GM21529 (cell line): ENCODE measurements around the gene MEST.
"Not testable (repeated sequence)": the region's sequence is repeated elsewhere in the genome, so short reads cannot be mapped to it uniquely, and the experiment has no call there.

Experiments used
- ATAC-seq: cut with Tn5 transposase; IDR thresholded peaks from one replicate; pipeline ENCODE4 v1.9.1; 2021; ENCODE audit not compliant: unreplicated experiment

Gene MEST, protein sequence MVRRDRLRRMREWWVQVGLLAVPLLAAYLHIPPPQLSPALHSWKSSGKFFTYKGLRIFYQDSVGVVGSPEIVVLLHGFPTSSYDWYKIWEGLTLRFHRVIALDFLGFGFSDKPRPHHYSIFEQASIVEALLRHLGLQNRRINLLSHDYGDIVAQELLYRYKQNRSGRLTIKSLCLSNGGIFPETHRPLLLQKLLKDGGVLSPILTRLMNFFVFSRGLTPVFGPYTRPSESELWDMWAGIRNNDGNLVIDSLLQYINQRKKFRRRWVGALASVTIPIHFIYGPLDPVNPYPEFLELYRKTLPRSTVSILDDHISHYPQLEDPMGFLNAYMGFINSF

DNA sequence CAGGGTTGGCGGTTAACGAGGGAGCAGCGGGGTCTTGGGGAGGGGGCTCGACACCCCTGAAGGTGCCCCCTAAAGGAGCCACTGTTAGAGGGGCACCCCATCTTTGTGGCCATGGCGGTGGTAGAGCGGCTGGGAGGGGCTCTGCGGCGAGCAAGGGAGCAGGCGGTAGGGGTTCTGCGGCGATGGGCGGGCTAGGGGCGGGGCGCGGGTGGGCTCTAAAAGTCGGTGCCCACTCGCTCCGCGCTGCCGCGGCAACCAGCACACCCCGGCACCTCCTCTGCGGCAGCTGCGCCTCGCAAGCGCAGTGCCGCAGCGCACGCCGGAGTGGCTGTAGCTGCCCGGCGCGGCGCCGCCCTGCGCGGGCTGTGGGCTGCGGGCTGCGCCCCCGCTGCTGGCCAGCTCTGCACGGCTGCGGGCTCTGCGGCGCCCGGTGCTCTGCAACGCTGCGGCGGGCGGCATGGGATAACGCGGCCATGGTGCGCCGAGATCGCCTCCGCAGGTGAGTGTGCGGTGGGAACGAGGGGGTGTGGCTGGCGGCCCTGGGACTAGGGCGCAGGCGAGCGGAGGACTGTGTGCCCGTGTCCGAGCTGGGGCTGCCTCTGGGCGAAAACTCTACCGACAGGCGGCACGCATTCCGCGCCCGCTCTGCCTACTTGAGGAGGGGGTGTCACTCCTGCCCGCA, at the start of gene MEST:
MEST (plus strand) TSS at position 245 of the 682 bp plus-strand sequence; CDS start at position 474, 229 bp downstream.
- no peak for ATAC-seq

DNA sequence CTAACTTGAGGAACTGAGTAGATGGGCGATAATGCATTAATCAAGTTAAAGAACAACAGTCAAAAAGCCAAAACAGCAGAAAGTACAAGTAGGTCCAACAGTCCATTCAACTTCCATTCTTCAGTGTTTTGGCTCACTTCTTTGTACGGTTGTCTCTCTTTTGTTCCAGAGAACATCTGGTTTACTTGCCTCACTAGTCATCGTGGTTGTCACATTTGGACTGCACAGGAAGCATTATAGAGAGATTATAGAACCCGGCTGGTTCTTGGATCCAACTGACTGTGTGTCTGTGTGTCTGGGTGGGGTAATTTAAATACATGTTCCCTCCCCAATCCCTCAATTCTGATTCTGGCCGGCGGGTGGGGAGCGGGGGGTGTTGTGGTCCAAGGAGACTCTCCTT, 49.3 kb upstream of the MEST start:
- no peak for ATAC-seq

DNA sequence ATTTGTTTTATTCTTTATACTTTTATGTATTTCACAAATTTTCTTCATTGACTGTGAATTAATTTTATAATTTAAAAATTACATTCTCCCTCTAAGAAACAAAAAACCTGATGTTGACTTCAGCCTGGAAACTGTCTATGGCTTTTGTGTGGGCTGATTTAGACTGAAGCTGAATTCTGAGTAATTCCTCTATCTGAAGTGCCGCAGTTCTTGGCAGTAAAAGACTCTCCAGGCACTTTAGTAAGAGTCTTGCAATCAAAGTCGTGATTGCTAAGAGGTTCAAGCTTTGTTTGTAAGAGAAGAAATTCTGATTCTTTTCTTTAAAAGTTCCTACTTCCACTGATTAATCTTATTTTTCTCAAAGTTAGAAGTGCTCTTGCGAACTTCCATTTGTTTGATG, 47.7 kb upstream of the MEST start:
- ATAC-seq: no peak

DNA sequence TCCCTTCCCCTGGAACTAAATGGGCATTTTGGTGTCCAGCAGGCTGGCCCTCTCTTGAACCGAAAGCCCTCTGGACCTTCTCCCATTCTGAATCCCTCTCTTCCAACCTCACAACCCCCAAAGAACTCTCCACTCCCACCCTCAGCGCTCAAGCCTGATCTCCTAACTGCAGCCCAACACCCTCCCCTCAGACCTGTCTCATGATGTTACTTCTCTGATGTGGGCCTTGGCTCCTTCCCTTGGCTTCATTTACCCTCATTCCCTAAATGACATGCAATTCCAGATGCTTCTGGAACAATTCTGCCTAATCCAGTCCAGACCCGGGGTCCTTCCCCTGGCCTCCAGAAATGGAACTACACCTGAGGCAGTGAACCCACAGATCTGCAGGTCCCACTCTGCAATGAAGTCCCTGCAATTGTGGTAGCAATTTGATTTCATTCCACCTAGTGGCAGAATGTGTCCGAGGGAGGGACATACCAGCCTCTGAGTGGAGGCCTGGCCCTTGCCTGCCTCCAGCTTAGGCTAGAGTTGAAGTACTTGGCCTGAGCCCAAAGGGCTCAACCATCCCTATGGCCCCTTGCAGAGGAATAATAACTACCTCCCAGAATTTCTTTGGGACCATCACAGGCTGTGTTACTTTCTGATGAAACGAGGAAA, 47.0 kb upstream of the MEST start:
- ATAC-seq: no peak

DNA sequence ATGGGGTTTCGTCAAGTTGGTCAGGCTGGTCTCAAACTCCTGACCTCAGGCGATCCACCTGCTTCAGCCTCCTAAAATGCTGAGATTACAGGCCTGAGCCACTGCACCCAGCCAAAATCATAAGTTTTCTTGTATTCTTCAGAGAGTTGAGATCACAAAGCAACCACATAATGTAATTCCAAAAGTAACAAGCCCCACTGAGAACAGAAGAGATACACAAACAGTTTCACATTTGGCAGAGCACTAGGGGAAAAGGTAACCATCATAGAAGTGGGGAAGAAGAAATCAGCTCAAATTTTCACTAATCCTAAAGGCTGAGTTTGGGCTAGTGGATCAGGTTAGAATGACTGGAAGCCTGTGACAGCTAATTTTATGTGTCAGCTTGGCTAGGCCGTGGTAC, 45.6 kb upstream of the MEST start:
- no peak for ATAC-seq

DNA sequence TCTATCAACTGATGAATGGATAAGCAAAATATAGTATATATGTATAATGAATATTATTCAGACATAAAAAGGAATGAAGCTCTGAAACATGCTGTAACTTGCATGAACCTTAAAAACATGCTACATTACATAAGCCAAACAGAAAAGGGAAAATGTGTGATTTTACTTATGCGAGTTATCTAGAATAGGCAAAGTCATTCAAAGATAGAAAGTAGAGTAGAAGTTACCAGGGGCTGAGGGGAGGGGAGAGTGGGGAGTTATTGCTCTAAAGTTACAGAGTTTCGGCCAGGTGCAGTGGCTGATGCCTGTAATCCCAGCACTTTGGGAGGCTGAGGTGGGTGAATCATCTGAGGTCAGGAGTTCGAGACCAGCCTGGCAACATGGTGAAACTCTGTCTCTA, 40.5 kb upstream of the MEST start:
- not testable (repeated sequence) for ATAC-seq

DNA sequence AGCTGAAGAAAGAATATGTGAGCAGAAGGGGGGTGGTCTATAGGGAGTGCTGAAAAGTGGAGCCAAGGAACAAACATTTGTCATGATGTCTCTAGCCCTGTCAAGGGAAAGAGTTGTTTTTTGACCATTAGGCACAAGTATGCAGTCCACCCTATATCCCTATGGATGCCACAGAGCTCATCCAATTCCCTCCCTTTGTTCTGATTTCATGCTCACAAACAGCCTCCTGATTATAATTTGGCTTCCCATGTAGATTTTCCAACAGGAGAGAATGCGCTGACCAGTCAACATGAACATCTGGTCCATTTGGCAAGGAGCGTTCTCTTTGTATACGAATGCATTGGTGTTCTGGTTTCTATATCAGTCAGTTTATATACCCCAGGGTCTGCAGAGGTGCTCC, 38.9 kb upstream of the MEST start:
- ATAC-seq: no peak

DNA sequence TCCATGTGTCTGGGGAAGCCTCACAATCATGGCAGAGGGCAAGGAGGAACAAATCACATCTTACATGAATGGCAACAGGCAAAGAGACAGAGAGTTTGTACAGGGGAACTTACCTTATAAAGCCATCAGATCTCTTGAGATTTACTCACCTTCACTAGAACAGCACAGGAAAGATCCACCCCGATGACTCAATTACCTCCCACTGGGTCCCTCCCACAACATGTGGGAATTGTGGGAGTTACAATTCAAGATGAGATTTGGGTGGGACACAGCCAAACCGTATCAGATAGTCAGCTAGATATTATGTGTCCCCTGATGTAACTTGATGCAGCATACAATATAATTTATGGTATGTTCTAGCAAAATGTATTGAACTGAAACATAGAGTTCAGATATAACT, 36.9 kb upstream of the MEST start:
- no peak for ATAC-seq

DNA sequence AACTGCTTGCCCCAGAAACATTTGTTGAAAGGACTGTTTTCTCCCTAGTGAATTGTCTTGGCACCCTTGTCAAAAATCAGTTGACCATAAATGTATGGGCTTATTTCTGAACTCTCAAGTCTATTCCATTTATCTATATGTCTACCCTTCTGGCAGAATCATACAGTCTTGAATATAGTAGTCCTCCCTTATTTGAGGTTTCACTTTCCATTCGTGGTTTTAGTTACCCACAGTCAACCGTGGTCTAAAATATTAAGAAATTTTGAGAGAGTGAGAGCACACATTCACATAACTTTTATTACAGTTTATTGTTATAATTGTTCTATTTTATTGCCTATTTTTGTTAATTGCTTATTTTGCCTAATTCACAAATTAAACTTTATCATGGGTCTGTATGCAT, 33.6 kb upstream of the MEST start:
- peak; percentile 68 for ATAC-seq

DNA sequence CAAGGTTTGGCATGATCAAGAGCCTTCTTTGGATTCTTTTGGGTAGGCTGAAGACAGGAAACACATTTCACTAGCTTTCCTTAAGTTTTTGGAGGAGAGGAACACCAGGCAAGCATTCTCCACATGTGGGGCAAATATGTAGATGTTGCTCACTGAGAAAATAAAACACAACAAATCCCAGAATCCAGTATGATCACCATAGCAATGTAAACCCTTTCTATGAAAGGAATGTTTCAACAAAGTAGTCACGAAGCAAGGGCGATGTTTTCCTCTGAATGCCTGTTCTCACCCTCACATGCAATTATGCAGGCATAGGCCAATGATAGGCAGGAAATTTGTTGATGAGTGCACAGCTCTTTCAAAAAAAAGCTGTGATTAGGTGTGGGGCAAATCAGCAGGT, 30.6 kb upstream of the MEST start:
- no peak for ATAC-seq

DNA sequence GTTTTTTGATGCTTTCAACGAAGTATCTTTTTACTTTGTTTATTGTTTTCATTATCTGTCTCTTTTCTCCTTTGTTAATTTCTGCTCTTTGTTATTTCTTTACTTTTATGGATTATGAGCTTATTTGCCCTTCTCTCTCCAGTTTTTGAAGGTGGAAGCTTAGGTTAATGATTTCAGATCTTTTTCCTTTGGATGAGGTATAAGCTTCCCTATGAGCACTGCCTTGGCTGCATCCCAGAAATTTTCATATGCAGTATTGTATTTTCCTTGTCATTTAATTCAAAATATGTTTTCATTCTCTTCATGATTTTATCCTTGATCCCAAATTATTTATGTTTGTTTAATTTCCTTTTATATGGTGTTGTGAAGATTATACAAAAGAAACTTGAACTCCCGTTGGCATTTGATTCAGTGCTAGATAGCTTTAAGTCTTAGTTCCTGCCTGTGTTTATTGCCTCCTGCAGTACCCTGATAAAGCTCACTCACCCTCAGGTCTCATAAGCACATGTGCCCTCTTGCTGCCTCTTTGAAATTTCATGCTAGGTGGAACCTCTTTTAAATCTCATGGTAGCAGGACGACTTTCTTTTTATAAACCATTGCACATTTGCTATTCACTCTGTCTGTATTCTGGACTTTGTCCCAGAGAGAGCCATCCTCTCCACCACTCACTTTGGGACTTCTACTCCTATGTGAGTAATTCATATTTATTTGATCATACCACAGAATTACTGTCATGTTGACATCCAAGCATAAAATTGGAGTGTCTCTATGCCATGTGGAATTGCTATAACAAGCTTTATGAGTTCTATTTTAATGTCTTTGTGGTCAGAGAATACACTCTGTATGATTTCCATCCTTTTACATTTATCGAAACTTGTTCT, 28.1 kb upstream of the MEST start:
- ATAC-seq: no peak

DNA sequence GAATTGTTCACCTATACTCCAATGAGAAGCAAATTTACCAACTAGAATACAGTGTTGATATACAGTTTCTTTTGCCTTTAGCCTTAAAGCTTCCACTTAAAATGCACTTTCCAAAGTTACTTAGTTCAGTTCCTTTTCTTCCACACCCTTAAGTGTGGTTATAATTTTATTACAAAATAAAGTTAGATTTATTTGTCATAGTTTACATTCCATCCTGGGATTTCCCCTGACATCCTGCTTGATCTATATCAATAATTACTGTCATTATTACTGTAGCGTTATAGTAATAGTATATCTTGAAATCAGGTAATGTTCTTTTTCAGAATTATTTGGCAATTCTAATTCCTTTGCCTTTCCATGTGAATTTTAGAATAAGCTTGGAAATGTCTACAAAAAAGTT, 23.3 kb upstream of the MEST start:
- ATAC-seq: no peak

DNA sequence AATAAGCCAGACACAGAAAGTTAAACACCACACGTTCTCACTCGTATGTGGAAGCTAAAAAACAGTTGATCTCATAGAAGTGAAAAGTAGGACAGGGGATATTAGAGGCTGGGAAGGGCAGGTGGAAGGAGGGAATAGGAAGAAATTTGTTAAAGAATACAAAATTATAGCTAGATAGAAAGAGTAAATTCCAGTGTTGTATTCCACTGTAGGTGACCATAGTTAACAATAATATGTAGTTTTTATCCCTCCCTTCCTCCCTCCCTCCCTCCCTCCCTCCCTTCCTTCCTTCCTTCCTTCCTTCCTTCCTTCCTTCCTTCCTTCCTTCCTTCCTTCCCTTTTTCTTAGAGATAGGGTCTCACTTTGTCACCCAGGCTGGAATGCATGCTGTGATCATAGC, 19.9 kb upstream of the MEST start:
- no peak for ATAC-seq

DNA sequence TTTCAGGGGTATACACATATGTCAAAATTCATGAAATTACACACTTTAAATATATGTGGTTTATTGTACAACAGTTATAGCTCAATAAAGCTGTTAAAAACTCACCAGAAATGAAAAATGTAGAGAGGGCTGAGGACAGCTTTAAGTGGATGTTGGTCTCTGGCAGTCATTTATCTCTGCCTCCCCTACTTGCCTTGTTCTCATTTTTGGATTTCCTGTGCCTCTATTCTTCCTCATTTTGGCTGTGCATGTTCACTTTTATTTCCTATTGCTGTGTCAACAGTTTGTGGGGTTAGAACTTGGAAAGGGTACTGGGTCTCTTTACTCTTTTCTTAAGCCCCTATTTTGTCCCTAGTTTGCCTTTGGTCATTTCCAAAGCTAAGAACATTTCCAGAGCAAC, 18.6 kb upstream of the MEST start:
- no peak for ATAC-seq

DNA sequence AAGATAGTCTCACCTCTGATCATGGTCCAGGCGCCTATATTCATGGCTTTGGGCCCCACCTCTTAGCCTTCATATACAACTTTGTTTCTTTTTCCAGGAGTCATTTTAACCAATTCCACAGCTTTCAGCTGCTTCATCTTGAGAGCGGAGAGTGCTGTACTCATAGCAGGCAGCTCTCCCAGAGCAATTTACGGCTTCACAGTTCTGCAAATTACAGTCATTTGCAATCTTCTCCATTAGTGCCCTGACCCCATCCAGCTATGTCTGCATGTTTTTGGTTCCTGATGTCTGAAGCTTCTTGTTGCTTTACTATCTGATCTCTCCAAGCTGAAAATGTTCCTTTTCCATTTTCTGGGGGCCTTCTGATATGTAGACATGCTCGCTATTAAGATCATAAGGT, 18.0 kb upstream of the MEST start:
- no peak for ATAC-seq

DNA sequence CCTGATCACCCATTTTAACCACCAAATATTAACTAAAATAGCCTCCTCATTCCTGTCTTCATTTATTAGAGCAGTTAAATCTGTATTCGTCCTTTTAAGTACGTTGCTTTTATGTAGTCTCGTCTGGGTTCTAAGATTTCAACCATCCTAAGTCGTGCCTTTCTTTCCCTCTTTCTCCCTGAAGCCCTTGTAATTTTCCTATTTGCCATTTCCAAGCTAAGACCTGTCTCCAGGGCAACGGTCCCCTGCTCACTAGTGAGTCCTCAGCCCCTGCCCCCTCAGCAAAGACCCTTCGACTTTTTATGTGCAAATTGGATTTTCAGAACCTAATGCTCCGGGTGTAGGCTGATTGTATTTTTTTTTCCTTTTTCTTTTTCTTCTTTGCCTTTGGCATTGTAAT, 16.1 kb upstream of the MEST start:
- ATAC-seq: no peak

DNA sequence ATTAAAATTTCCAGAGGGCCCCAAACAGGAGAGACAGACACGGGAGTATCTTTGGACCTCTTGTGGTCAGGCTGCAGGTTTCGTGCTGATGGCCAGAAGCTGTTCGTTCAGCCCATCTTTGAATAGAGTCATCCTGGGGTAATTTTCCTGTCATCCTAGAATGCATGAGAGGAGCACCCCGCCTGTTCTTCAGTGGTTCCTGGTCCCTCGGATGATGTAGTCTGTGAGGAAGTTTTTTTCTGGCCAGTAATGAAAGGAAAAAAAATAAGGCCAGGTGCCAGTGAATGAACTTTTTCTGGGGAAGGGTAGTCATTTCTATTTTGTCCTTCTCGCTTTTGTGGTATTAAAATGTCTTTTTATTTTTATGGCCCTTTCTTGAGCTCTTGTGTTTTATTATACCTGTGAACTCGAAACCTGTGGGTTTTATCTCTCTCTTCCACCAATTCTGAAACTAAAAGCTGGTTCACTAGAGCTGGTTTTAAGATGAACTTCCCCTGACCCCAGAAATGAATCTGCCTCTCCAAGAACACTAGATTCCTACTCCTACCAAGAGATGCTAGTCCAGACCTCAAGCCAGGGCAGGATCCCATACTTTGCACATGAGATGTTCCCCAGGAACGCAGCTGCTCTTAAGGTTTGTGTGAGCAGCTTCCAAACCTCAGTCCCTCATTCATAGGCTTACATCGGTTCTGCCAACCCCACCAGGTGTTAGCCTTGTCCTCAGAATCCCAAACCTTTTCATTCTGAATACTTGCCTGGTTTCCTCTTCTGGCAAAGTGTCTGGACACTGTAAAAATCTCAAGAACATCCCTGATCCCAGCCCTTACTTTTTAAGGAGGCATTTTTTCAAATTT, 15.4 kb upstream of the MEST start:
- peak; percentile 85 for ATAC-seq

DNA sequence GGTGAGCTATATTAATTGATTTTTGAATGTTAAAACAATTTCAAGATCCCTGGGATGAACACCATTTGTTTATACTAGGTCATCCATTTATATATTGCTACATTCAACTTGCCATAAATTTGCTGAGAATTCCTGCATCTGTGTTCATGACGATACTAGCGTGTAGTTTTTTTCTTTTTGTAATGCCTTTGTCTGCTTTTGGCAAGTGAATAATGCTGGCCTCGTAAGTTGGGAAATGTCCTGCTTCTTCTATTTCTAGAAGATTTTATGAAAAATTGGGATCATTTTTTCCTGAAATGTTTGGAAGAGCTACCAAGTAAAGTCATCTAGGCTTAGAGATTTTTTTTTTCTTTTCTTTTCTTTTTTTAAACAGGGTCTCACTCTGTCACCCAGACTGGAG, 12.9 kb upstream of the MEST start:
- ATAC-seq: no peak

DNA sequence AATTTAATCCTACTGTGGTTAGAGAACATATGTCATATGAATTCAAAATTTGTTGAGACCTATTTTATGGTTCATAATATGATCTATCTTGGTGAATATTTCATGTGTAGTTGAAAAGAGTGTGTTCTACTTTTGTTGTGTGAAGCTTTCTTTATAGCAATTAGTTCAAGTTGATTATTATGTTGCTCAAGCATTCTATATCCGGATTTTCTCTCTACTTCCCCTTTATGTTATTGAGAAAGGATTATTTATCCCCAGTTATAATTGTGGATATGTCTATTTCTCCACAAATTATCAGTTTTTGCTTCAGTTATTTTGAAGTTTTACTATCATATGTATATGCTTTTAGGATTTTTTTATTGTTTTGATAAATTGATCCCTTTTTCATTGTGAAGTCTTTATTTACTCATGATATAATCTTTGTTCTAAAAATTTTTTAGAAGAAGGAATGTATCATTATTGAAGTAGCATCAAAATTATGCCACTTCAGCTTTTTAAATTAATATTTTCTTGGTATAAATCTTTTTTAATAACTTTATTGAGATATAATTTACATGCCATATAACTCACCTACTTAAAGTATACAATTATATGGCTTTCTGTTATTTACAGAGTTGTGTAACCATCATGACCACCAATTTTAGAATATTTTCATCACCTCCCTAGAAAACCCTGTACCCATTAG, 12.0 kb upstream of the MEST start:
- no peak for ATAC-seq

DNA sequence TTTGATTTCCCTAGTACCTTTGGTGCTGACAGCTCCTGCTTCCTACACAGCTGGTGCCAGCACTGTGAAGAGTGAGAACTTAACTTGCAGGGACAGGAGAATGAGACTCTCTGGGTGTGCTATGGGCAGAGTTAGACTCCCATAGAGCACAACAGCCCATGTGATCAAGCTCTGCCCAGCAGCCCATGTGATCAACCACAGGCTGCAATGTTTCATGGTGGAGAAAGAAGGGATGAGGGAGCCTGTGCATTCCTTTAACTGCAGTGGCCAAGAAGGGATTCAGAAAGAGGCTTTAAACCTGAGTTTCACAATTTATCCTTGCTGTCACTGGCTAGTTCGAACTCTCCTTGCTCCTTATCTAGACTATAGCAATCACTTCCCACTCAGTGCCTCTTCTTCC, 10.0 kb upstream of the MEST start:
- ATAC-seq: no peak
